PC-9 (cell line): Measurements from ENCODE around the gene HTRA3. TPM values are rescaled to one million over a fixed set of nuclear protein-coding genes. Genes with fewer than 3 reads are reported as not detected.

Source experiments
- BruUV-seq: library from RNA; stranded (reverse); fragments of 400-500 nt; replicated peaks from 2 replicates; lab custom pipeline; 2021; lab: Mats Ljungman, UMichigan
- CTCF ChIA-PET: fragments of 300-600 bp; sonication (Branson Sonifier 250); formaldehyde crosslinking; loops from one replicate; lab custom pipeline; 2022; ENCODE audit warnings: antibody characterized with exemption; lab: Charles Lee
- POLR2A ChIA-PET: fragments of 300-600 bp; sonication (Branson Sonifier 250); formaldehyde crosslinking; loops from one replicate; lab custom pipeline; 2022; ENCODE audit warnings: antibody characterized with exemption; ENCODE audit not compliant: unreplicated experiment; lab: Charles Lee
- DNase-seq, 2 experiments: peaks; one replicate each; pipeline versions ENCODE4 v3.0.0 to v3.0.0-alpha.2; 2015 to 2022; ENCODE audit warnings: mixed read lengths in 1 of 2
- H2AFZ ChIP-seq: fragments of 200-600 bp; sonication (generic); 2 replicates; pipeline ENCODE4 v1.8.1; 2017; ENCODE audit warnings: antibody characterized with exemption
- H3F3A ChIP-seq: fragments of 200-600 bp; sonication (generic); 2 replicates; pipeline ENCODE4 v1.8.1; 2017; ENCODE audit warnings: antibody characterized with exemption, mild to moderate bottlenecking, low read depth; ENCODE audit not compliant: insufficient read depth
- H3K27ac ChIP-seq: fragments of 200-600 bp; sonication (generic); 2 replicates; pipeline ENCODE4 v1.6.1; 2016; ENCODE audit warnings: mixed run types
- H3K27me3 ChIP-seq: fragments of 200-600 bp; sonication (generic); 2 replicates; pipeline ENCODE4 v1.6.1; 2016; ENCODE audit warnings: low read depth, mixed run types; ENCODE audit not compliant: insufficient read depth
- H3K36me3 ChIP-seq: fragments of 200-600 bp; sonication (generic); 2 replicates; pipeline ENCODE4 v1.6.1; 2016; ENCODE audit warnings: low read depth, mixed run types
- H3K4me1 ChIP-seq: fragments of 200-600 bp; sonication (generic); replicated peaks from 2 replicates; pipeline ENCODE4 v1.6.1; 2016; ENCODE audit warnings: mixed run types; ENCODE audit not compliant: insufficient read depth
- H3K4me2 ChIP-seq: fragments of 200-600 bp; sonication (generic); 2 replicates; pipeline ENCODE4 v1.6.1; 2017; ENCODE audit warnings: mixed run types
- H3K4me3 ChIP-seq: fragments of 200-600 bp; sonication (generic); 2 replicates; pipeline ENCODE4 v1.6.1; 2016; ENCODE audit warnings: mixed run types
- H3K79me2 ChIP-seq: fragments of 200-600 bp; sonication (generic); 2 replicates; pipeline ENCODE4 v1.6.1; 2017; ENCODE audit warnings: low read depth, mixed run types
- H3K9me2 ChIP-seq: fragments of 200-600 bp; sonication (generic); 2 replicates; pipeline ENCODE4 v1.8.1; 2017; ENCODE audit warnings: mild to moderate bottlenecking; ENCODE audit not compliant: insufficient read depth
- H3K9me3 ChIP-seq: fragments of 200-600 bp; sonication (generic); 2 replicates; pipeline ENCODE4 v1.8.1; 2016; ENCODE audit warnings: low read depth; ENCODE audit not compliant: insufficient read depth
- H4K20me1 ChIP-seq: fragments of 200-600 bp; sonication (generic); 2 replicates; pipeline ENCODE4 v1.8.1; 2017; ENCODE audit not compliant: insufficient read depth
- EZH2 ChIP-seq: fragments of 200-600 bp; sonication (generic); IDR thresholded peaks from 2 replicates; pipeline ENCODE4 v1.8.0; 2017; ENCODE audit warnings: antibody characterized with exemption, low read depth
- intact Hi-C: fragments of 100-400 bp; cut with micrococcal nuclease; formaldehyde crosslinking; loops from one replicate; pipeline ENCODE4 v1.10.0; 2022; ENCODE audit not compliant: unreplicated experiment
- total RNA-seq: library from RNA; stranded (reverse); gene quantifications from 2 replicates; pipeline ENCODE4 v1.2.3, GENCODE V29; 2021
- TF ChIP-seq, protein P1 (sequence below): fragments of 200-600 bp; sonication (generic); conservative IDR thresholded peaks from 2 replicates; pipeline ENCODE4 v1.6.1; 2017; ENCODE audit warnings: mixed run types, antibody characterized with exemption, mild to moderate bottlenecking, moderate library complexity

The HTRA3 gene
- total RNA-seq, 1 experiment from 2014 or later, result 14.1 TPM

DNA sequence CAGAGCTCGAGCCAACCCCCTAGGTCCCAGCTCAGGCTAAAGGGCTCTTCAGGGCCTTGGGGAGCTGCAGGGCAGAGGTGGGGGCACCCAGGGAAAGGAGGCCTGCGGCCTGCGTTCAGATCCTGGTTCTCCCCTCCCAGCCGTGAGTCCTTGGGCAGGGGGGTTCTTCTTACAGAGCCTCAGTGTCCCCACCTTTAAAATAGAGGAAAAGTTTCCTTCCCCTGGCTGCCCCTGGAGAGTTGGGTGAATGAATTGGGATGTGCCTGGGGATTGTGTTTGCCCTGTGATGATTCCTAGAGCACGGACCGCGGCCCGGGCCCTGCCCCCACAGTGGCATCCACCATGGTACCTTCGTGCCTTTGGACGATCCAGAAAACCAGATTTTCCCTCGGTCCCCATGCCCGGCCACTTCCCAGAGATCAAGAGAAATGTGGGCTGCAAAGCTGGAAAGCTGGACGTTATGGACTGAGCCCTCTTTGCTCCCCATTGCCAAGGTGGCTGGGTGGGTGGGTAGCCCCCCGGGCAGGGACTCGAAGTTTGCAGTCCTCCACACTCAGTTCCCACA is 11.4 kb downstream of the HTRA3 start:
- Histone ChIP-seq H2AFZ (no peak overlapping the region), H4K20me1 (no peaks in the 10 kb centered on the region), H3F3A (no peaks in the 10 kb centered on the region), H3K36me3 (no peaks in the 10 kb centered on the region), H3K27me3 (no peaks in the 10 kb centered on the region), H3K9me3 (no peaks in the 10 kb centered on the region), H3K4me1 (no peaks in the 10 kb centered on the region), H3K4me2 (no peak overlapping the region), H3K9me2 (no peaks in the 10 kb centered on the region), H3K79me2 (no peaks in the 10 kb centered on the region), H3K27ac (no peak overlapping the region), H3K4me3 (no peak overlapping the region)
- no TSS peak for BruUV-seq
- TF ChIP-seq EZH2, result no peak
- TF ChIP-seq, protein P1, sequence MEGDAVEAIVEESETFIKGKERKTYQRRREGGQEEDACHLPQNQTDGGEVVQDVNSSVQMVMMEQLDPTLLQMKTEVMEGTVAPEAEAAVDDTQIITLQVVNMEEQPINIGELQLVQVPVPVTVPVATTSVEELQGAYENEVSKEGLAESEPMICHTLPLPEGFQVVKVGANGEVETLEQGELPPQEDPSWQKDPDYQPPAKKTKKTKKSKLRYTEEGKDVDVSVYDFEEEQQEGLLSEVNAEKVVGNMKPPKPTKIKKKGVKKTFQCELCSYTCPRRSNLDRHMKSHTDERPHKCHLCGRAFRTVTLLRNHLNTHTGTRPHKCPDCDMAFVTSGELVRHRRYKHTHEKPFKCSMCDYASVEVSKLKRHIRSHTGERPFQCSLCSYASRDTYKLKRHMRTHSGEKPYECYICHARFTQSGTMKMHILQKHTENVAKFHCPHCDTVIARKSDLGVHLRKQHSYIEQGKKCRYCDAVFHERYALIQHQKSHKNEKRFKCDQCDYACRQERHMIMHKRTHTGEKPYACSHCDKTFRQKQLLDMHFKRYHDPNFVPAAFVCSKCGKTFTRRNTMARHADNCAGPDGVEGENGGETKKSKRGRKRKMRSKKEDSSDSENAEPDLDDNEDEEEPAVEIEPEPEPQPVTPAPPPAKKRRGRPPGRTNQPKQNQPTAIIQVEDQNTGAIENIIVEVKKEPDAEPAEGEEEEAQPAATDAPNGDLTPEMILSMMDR, result no peak
- ChIA-PET POLR2A (no interaction called here), CTCF (no interaction called here)
- intact Hi-C loops, result no loop called here
- no peak for DNase-seq

DNA sequence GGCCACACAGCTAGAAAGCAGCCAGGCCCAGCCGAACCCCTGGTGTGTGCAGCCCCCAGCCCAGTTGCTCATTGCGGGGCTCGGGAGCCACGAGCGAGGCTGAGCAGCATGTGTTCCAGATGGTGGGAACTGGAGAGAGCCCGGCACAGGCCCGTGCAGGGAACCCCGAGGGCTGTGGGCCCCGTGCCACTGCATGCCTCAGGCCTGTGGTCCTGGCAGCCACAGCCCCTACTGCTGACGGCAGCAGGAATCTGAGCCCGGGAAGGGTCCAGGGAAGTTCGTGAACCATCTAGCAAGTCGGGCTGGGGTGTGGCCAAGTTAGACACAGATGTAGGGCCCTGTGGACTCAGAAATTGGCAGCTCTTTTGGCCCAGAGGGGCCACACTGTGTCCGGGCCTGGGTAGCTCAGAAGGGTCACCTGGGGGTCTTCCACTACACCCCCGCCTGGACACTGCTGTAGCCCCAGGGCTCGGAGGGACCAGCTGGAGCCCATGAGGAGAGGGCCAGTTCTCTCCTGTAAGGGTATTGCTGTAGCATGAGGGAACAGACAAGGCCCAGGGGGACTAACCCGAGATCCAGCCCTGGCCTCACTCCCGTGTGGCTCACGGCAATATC is 12.1 kb downstream of the HTRA3 start:
- no peak for TF ChIP-seq EZH2
- TF ChIP-seq, protein P1, result no peak
- H3F3A ChIP-seq, result no peaks in the 10 kb centered on the region
- H3K36me3 ChIP-seq, result no peaks in the 10 kb centered on the region
- H3K4me2 ChIP-seq, result no peak overlapping the region
- H2AFZ ChIP-seq, result no peak overlapping the region
- H3K9me2 ChIP-seq, result no peaks in the 10 kb centered on the region
- no TSS peak for BruUV-seq
- H3K27ac ChIP-seq, result no peak overlapping the region
- no peaks in the 10 kb centered on the region for H3K27me3 ChIP-seq
- H3K79me2 ChIP-seq, result no peaks in the 10 kb centered on the region
- H3K4me1 ChIP-seq, result no peaks in the 10 kb centered on the region
- POLR2A ChIA-PET, result no interaction called here
- H4K20me1 ChIP-seq, result no peaks in the 10 kb centered on the region
- no peak for DNase-seq
- intact Hi-C loops, result no loop called here
- no peaks in the 10 kb centered on the region for H3K9me3 ChIP-seq
- no peak overlapping the region for H3K4me3 ChIP-seq
- CTCF ChIA-PET, result no interaction called here

DNA sequence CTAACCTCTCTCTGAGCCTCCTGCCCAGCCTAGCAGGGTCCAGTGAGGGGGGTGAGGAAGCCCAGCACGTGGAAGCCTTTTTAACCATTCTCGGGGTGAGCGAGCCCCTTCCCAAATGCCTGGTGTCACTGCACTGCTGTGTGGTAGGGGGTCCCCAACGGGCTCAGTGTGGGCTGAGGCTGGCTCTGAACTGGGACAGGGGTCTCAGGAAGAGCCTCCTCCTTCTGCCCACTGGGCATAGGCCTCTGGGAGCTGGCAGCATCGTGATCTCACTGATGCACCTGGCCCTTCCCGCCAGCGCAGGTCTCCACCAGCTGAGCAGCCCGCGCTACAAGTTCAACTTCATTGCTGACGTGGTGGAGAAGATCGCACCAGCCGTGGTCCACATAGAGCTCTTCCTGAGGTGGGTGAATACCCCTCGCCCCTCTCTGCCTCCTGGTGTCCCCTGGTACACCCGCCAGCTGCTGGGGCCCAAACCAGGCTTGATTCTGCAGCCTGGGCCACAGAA is 12.6 kb downstream of the HTRA3 start:
- intact Hi-C loops, result no loop called here
- CTCF ChIA-PET, result no interaction called here
- Histone ChIP-seq H3K36me3 (no peaks in the 10 kb centered on the region), H3K27ac (no peak overlapping the region), H3F3A (no peaks in the 10 kb centered on the region), H2AFZ (no peak overlapping the region), H4K20me1 (no peaks in the 10 kb centered on the region), H3K4me3 (no peak overlapping the region), H3K79me2 (no peaks in the 10 kb centered on the region), H3K4me1 (no peaks in the 10 kb centered on the region), H3K27me3 (no peaks in the 10 kb centered on the region), H3K9me3 (no peaks in the 10 kb centered on the region), H3K9me2 (no peaks in the 10 kb centered on the region), H3K4me2 (no peak overlapping the region)
- TF ChIP-seq, protein P1, result no peak
- TF ChIP-seq EZH2, result no peak
- POLR2A ChIA-PET, result no interaction called here
- DNase-seq, result no peak
- no TSS peak for BruUV-seq
